Activated naive CD4-positive, alpha-beta T cell (primary cell): ENCODE measurements around the gene IGF2R.
A peak's percentile ranks its signal among the peaks of the same experiment; 100 is the strongest.
"Not testable (repeated sequence)": the region's sequence is repeated elsewhere in the genome, so short reads cannot be mapped to it uniquely, and the experiment has no call there.

Experiments used
- DNase-seq, 4 experiments: peaks; one replicate each; lab custom pipeline; 2025; lab: John Stamatoyannopoulos, UW

The IGF2R gene

GRCh38 chr6:160124605-160125004 lies 155.7 kb downstream of the IGF2R start:
- DNase-seq, result no peak

- DNase-seq, result not testable (repeated sequence)
Observed at GRCh38 chr6:160125105-160125504, 156.2 kb downstream of the IGF2R start.

- no peak for DNase-seq
Observed at GRCh38 chr6:160127270-160128124, 158.6 kb downstream of the IGF2R start.

- DNase-seq, result no peak
Observed at GRCh38 chr6:160128125-160128683, 159.3 kb downstream of the IGF2R start.

GRCh38 chr6:160128879-160129516 lies 160.1 kb downstream of the IGF2R start:
- DNase-seq, result no peak

- no peak for DNase-seq
Observed at GRCh38 chr6:160129881-160130615, 161.2 kb downstream of the IGF2R start.

GRCh38 chr6:160130729-160131484 lies 162.0 kb downstream of the IGF2R start:
- DNase-seq, result no peak

GRCh38 chr6:160131636-160132296 lies 162.9 kb downstream of the IGF2R start:
- no peak for DNase-seq

GRCh38 chr6:160132297-160132637 lies 163.4 kb downstream of the IGF2R start:
- DNase-seq, result no peak

GRCh38 chr6:160132776-160133338 lies 164.0 kb downstream of the IGF2R start:
- DNase-seq, result no peak

- no peak for DNase-seq
Observed at GRCh38 chr6:160133441-160134336, 164.8 kb downstream of the IGF2R start.

- peak in 1 of 4 experiments; percentile 26 for DNase-seq
Observed at GRCh38 chr6:160134337-160134751, 165.5 kb downstream of the IGF2R start.

GRCh38 chr6:160134779-160135547 lies 166.1 kb downstream of the IGF2R start:
- no peak for DNase-seq

- DNase-seq, result no peak
Observed at GRCh38 chr6:160135907-160136655, 167.2 kb downstream of the IGF2R start.

- DNase-seq, result no peak
Observed at GRCh38 chr6:160137130-160137988, 168.5 kb downstream of the IGF2R start.

- DNase-seq, result peak in 3 of 4 experiments; percentile 10 to 51 (median 33)
Observed at GRCh38 chr6:160137989-160138835, 169.3 kb downstream of the IGF2R start.
